WTC11 (cell line): ENCODE results near the gene UNC13C.

Source experiments
- CTCF ChIP-seq: fragments of 200-600 bp; IDR thresholded peaks from 2 replicates; pipeline ENCODE4 v1.8.0; 2022; ENCODE audit warnings: antibody characterized with exemption
- ZNF263 ChIP-seq: sonication (generic); formaldehyde crosslinking; IDR thresholded peaks from 2 replicates; pipeline ENCODE4 v1.8.1; 2022; ENCODE audit warnings: low read depth, mild to moderate bottlenecking, moderate library complexity, missing genetic modification reagents

- TF ChIP-seq CTCF (no peak), ZNF263 (no peak)
These were observed 626.8 kb downstream of the UNC13C start for GRCh38 chr15:54605043-54605442.
